Adrenal gland (tissue), 12 donors: ENCODE data around the gene P3H2. TPM values are rescaled to one million over a fixed set of nuclear protein-coding genes. Genes with fewer than 3 reads are reported as not detected.

Experiments
- DNase-seq, 7 donors: peaks; one replicate each; pipeline ENCODE4 v3.0.0-alpha.2; 2019 to 2020
- H3K27ac ChIP-seq, 5 donors: fragments of 200-600 bp; sonication (generic) in 4 of 5; 1 replicate in 3 of 5; 2 replicates in 2 of 5; pipeline versions ENCODE4 v1.5.1 to v1.8.0; 2016 to 2020; ENCODE audit warnings: mild to moderate bottlenecking in 1 of 5
- H3K27me3 ChIP-seq: fragments of 200-600 bp; 2 replicates; pipeline ENCODE4 v1.8.0; 2021
- H3K36me3 ChIP-seq, 2 donors: fragments of 200-600 bp; replicated peaks in 1 of 2; 1 replicate in 1 of 2; 2 replicates in 1 of 2; pipeline versions ENCODE4 v1.5.1 to v1.8.0; 2018 to 2022
- H3K4me1 ChIP-seq, 2 donors: fragments of 200-600 bp; replicated peaks in 1 of 2; 1 replicate in 1 of 2; 2 replicates in 1 of 2; pipeline versions ENCODE4 v1.5.1 to v1.8.0; 2018 to 2021
- H3K4me3 ChIP-seq, 4 donors: fragments of 200-600 bp; sonication (generic) in 3 of 4; one replicate each; pipeline ENCODE4 v1.5.1; 2016 to 2018
- H3K9me3 ChIP-seq, 3 donors: fragments of 200-600 bp; sonication (generic) in 1 of 3; replicated peaks in 1 of 3; 1 replicate in 2 of 3; 2 replicates in 1 of 3; pipeline versions ENCODE4 v1.5.1 to v1.8.0; 2016 to 2021
- POLR2A ChIP-seq, 2 donors: fragments of 450-650 bp; IDR thresholded peaks; one replicate each; pipeline ENCODE4 v1.6.1; 2017; ENCODE audit warnings: antibody characterized with exemption in 2 of 2, mild to moderate bottlenecking in 2 of 2, moderate library complexity in 1 of 2
- WGBS, 4 donors: extraction: QIAGEN DNeasy Blood & Tissue Kit in 2 of 4; methylation state at CpG; one replicate each; pipeline versions ENCODE4 v1.1.5 to v1.1.7; 2013 to 2017; 5-methylcytosine and 5-hydroxymethylcytosine counted together
- intact Hi-C, 2 donors: fragments of 100-400 bp; cut with DNase I; formaldehyde crosslinking; loops; one replicate each; pipeline versions ENCODE4 v1.14.1 to v1.15.0; 2022 to 2023
- polyA plus RNA-seq, 3 donors: library from polyadenylated mRNA; stranded (reverse); fragments of 200-250 nt in 2 of 3; fragments of 350-450 nt in 1 of 3; fragmentation: Illumina TruSeq in 1 of 3; extraction: RNeasy Lipid Tissue Mini Kit (QIAGEN cat#74804) in 1 of 3; gene quantifications; one replicate each; pipeline ENCODE4 v1.2.3, GENCODE V29; 2013 to 2014
- total RNA-seq, 9 donors: library from RNA; depleted of rRNA in 4 of 9; stranded (reverse); fragments of >200 nt in 4 of 9; fragments of 120-200 nt in 1 of 9; fragmentation: NEBNext Ultra II Directional in 1 of 9; extraction: Animal tissue kit (Norgen Biotek cat#: 25700) in 1 of 9; gene quantifications; one replicate each; pipeline versions ENCODE4 v1.1.0 to v1.2.4, GENCODE V29; 2013 to 2023
- TF ChIP-seq, protein P1 (sequence below), 6 experiments: fragments of 450-650 bp in 4 of 6; fragments of 200-600 bp in 2 of 6; sonication (generic) in 1 of 6; IDR thresholded peaks; 1 replicate in 5 of 6; 2 replicates in 1 of 6; pipeline versions ENCODE4 v1.5.1 to v1.8.0; 2016 to 2021; ENCODE audit warnings: antibody characterized with exemption in 6 of 6, mild to moderate bottlenecking in 2 of 6, moderate library complexity in 1 of 6
- donor health status: healthy with polysubstance abuse.
- donor health status: Bipolar disorder and iron deficiency.
- donor health status: DM: yes; HTN: yes; CAD: no.
- donor health status: DM: no; HTN: no; CAD: no.
- donor health status: DM: no; HTN: no; CAD: no.
- donor health status: DM: yes; HTN: yes; CAD: no.

The P3H2 gene
- total and polyA plus RNA-seq, 12 donors, result 22.8 to 175 (median 88.1) TPM

DNA sequence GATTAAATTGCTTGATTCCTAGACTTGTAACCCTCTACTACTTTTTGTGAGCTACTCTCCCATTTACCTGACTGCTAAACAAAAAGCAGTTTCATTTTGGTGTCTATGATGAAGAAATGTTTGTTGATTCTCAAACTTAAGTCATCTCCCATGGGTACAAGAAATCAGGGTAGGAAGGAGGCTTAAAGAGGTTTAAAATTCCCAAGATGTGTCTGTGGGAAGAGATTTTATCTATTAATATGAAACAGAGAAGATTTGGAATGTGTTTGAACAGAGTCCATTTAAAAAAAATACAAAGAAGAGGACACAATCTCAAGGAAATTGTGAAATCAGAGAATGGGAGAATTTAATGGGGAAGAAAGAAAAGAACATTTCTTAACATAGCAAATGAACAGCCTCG, 14.8 kb downstream of the P3H2 start:
- intact Hi-C loops, result no loop called here
- H3K4me3 ChIP-seq, result no peak overlapping the region
- H3K9me3 ChIP-seq, result no peaks in the 10 kb centered on the region
- DNase-seq, result no peak
- TF ChIP-seq, protein P1, sequence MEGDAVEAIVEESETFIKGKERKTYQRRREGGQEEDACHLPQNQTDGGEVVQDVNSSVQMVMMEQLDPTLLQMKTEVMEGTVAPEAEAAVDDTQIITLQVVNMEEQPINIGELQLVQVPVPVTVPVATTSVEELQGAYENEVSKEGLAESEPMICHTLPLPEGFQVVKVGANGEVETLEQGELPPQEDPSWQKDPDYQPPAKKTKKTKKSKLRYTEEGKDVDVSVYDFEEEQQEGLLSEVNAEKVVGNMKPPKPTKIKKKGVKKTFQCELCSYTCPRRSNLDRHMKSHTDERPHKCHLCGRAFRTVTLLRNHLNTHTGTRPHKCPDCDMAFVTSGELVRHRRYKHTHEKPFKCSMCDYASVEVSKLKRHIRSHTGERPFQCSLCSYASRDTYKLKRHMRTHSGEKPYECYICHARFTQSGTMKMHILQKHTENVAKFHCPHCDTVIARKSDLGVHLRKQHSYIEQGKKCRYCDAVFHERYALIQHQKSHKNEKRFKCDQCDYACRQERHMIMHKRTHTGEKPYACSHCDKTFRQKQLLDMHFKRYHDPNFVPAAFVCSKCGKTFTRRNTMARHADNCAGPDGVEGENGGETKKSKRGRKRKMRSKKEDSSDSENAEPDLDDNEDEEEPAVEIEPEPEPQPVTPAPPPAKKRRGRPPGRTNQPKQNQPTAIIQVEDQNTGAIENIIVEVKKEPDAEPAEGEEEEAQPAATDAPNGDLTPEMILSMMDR (IDR thresholded peaks at IDR 0.05), result no peak
- no peak for TF ChIP-seq POLR2A (IDR thresholded peaks at IDR 0.05)
- H3K27ac ChIP-seq, result no peak overlapping the region
- H3K36me3 ChIP-seq, result no peaks in the 10 kb centered on the region
- 39 to 69% (median 56%) methylated on average over 1 of the region's 1 CpG for WGBS, 4 donors
- H3K27me3 ChIP-seq, result no peaks in the 10 kb centered on the region
- peaks cover 26 to 48% of the 10 kb centered on the region in 2 donors for H3K4me1 ChIP-seq

DNA sequence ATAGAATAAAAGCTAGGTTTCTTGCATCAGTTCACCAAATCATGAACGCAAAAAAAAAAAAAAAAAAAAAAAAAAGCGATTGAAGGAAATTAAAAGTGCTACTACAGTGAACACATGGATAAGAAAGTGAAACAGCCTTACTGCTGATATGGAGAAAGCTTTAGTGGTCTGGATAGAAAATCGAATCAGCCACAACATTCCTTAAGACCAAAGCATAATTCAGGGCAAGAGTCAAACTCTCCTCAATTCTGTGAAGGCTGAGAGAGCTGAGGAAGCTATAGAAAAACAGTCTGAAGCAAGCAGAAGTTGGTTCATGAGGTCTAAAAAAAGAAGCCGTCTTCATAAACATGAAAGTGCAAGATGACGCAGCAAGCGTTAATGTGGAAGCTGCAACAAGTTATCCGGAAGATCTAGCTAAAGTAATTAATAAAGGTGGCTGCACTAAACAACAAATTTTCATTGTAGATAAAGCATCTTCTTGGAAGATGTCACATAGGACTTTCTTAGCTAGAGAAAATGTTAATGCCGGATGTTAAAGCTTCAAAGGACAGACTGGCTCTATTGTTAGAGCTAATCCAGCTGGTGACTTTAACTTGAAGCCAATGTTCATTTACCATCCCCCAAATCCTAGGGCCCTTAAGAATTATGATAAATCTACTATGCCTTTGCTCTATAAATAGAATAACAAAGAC, 19.2 kb downstream of the P3H2 start:
- Histone ChIP-seq H3K4me3 (peak overlapping the region in 1 of 4 donors; percentile 16), H3K27ac (peak overlapping the region; percentile 14 to 76 (median 60)), H3K36me3 (no peaks in the 10 kb centered on the region), H3K27me3 (no peaks in the 10 kb centered on the region), H3K9me3 (no peaks in the 10 kb centered on the region), H3K4me1 (peaks cover 23 to 52% of the 10 kb centered on the region in 2 donors)
- intact Hi-C loops, result no loop called here
- 26 to 35% (median 28%) methylated on average over 8 of the region's 8 CpGs for WGBS, 4 donors
- TF ChIP-seq, protein P1 (IDR thresholded peaks at IDR 0.05), result no peak
- no peak for TF ChIP-seq POLR2A (IDR thresholded peaks at IDR 0.05)
- DNase-seq, result no peak

DNA sequence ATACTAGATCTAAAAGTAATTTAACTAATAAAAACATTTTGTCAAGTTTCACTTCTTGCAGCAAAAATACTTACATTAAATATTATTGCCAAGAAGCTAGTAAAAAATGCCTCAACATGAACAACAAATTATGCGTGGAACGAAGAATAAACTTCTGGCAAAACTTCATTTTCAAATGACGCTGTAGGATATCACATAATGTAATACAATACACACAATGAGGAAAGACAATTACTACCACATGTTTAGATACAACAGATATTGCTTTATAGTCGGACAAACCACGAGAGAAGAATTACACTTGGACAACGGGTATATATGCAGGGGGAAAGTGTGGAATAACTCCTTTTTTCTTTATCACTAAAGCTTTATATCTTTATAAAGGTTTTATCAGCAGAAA, 21.6 kb downstream of the P3H2 start:
- Histone ChIP-seq H3K4me1 (peaks cover 28 to 67% of the 10 kb centered on the region in 2 donors), H3K27ac (no peak overlapping the region), H3K9me3 (no peaks in the 10 kb centered on the region), H3K36me3 (no peaks in the 10 kb centered on the region), H3K4me3 (no peak overlapping the region), H3K27me3 (no peaks in the 10 kb centered on the region)
- intact Hi-C loops, result no loop called here
- WGBS, 4 donors, result 83 to 90% (median 89%) methylated on average over 6 of the region's 6 CpGs
- TF ChIP-seq, protein P1 (IDR thresholded peaks at IDR 0.05), result no peak
- TF ChIP-seq POLR2A (IDR thresholded peaks at IDR 0.05), result no peak
- DNase-seq, result no peak

DNA sequence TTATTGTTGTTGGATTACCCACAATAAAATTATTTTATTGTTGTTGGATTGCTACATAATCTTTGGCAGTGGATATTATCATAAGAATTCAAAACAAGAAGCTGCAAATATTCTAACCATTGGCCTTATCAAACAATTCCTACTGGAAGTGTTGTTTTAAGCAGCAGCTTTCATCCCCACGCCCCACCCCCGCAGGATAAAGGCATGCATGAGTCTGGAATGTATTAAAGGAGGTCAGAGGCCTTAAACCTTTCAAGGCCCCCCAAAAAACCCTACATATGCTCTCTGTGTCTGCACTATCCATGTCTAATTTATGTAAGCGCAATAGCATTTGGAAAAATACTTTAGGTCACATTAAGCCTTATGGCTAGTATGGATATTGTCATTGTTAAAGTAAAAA, 23.1 kb downstream of the P3H2 start:
- H3K9me3 ChIP-seq, result no peaks in the 10 kb centered on the region
- H3K27me3 ChIP-seq, result no peaks in the 10 kb centered on the region
- H3K4me3 ChIP-seq, result no peak overlapping the region
- 69 to 77% (median 74%) methylated on average over 3 of the region's 3 CpGs for WGBS, 4 donors
- H3K36me3 ChIP-seq, result no peaks in the 10 kb centered on the region
- peak overlapping the region in 2 of 5 donors; percentile 62 to 65 for H3K27ac ChIP-seq
- H3K4me1 ChIP-seq, result peaks cover 43 to 79% of the 10 kb centered on the region in 2 donors
- no peak for DNase-seq
- TF ChIP-seq, protein P1 (IDR thresholded peaks at IDR 0.05), result no peak
- no peak for TF ChIP-seq POLR2A (IDR thresholded peaks at IDR 0.05)
- intact Hi-C loops, result no loop called here
